Fibroblast of lung (primary cell): ENCODE measurements around the gene TNK2.

Source experiments
- CTCF ChIP-seq, 2 donors: IDR thresholded peaks in 1 of 2; conservative IDR thresholded peaks in 1 of 2; 1 replicate in 1 of 2; 2 replicates in 1 of 2; pipeline ENCODE4 v1.5.1; 2011 to 2012; ENCODE audit warnings: low read length in 2 of 2, control low read depth in 1 of 2, inconsistent platforms in 1 of 2, low read depth in 1 of 2, mild to moderate bottlenecking in 1 of 2
- EZH2 ChIP-seq: IDR thresholded peaks from 2 replicates; pipeline ENCODE4 v1.5.1; 2012; ENCODE audit warnings: low read length, control low read depth, mild to moderate bottlenecking; ENCODE audit errors: missing control alignments

DNA sequence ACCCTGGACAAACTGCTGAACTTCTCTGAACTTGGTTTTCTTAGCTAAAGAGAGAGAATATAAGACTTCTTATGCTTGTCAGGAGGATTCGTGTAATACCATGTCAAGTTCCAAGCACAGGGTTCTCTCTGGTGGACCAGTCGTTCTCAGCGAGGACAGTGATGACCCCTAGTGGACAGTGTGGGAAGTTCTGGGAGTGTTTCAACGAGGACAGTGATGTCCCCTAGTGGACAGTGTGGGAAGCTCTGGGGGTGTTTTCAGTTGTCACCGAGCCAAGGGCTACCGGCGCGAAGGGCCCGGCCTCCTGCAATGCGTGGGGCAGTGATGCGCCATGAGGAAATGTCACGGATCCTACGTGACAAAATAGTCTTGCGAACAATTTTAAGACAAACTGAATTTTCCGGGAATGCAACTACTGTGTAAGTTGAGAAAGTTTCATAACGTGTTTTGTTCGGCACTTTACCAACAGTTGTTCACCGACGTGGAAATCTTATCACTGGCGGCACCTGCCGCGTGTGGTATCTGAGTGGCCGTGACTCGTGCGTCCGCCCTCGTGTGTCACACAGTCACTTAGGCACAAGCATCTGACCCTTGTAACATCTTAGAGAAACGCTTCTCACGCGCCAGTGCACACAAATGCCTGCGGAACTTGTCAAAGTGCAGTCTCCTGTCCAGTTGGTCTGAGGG, 57.4 kb downstream of the TNK2 start:
- TF ChIP-seq CTCF (conservative IDR thresholded peaks at IDR 0.05 in 1 of 2, IDR thresholded peaks at IDR 0.05 in 1 of 2; ENCODE audit: low read depth in 1 of 2, low read length in 2 of 2) (peak; percentile 100), EZH2 (peak; percentile 45)
